CD4-positive, CD25-positive, alpha-beta regulatory T cell (primary cell): ENCODE results near the gene DENND6B. TPM values are rescaled to one million over a fixed set of nuclear protein-coding genes. Genes with fewer than 3 reads are reported as not detected.
"Not testable (repeated sequence)": the region's sequence is repeated elsewhere in the genome, so short reads cannot be mapped to it uniquely, and the experiment has no call there.

Experiments used
- ATAC-seq, 2 donors: fragments of 150-1000 bp; cut with Tn5 transposase; one replicate each; pipeline ENCODE4 v1.10.0; 2021; ENCODE audit warnings: low read depth in 2 of 2, moderate number of reproducible peaks in 2 of 2, moderate library complexity in 1 of 2
- DNase-seq, 3 donors: peaks; one replicate each; pipeline versions ENCODE4 v3.0.0 to v3.0.0-alpha.2; 2012 to 2022; ENCODE audit warnings: mixed read lengths in 1 of 3
- H3K27ac ChIP-seq: one replicate; pipeline ENCODE4 v1.7.0; 2013; ENCODE audit warnings: mild to moderate bottlenecking, low read length; ENCODE audit not compliant: insufficient read depth, poor library complexity, severe bottlenecking
- H3K27me3 ChIP-seq: one replicate; pipeline ENCODE4 v1.7.0; 2013; ENCODE audit warnings: low read length; ENCODE audit not compliant: control insufficient read depth, insufficient read depth
- H3K36me3 ChIP-seq: one replicate; pipeline ENCODE4 v1.7.0; 2013; ENCODE audit warnings: mild to moderate bottlenecking, low read length, moderate library complexity; ENCODE audit not compliant: control insufficient read depth, insufficient read depth
- H3K4me1 ChIP-seq: 2 replicates; pipeline ENCODE4 v1.7.0; 2013; ENCODE audit warnings: mild to moderate bottlenecking, low read length; ENCODE audit not compliant: insufficient read depth, control insufficient read depth, poor library complexity, severe bottlenecking
- H3K4me3 ChIP-seq: one replicate; pipeline ENCODE4 v1.7.0; 2013; ENCODE audit warnings: low read depth, mild to moderate bottlenecking, low read length, moderate library complexity
- H3K9me3 ChIP-seq, 2 experiments: 1 replicate in 1 of 2; 2 replicates in 1 of 2; pipeline ENCODE4 v1.7.0; 2013; ENCODE audit warnings: low read length in 2 of 2, mild to moderate bottlenecking in 1 of 2, moderate library complexity in 1 of 2; ENCODE audit not compliant: control insufficient read depth in 2 of 2
- H3K27ac Mint-ChIP-seq, 3 donors: one replicate each; pipeline ENCODE4 v1.8.0; 2020 to 2022; ENCODE audit warnings: mild to moderate bottlenecking in 3 of 3, mixed read lengths in 3 of 3, moderate library complexity in 2 of 3
- H3K27me3 Mint-ChIP-seq: one replicate; pipeline ENCODE4 v1.8.0; 2022; ENCODE audit warnings: mild to moderate bottlenecking, mixed read lengths
- H3K36me3 Mint-ChIP-seq: one replicate; pipeline ENCODE4 v1.8.0; 2020; ENCODE audit warnings: mixed read lengths
- H3K4me1 Mint-ChIP-seq, 4 donors: one replicate each; pipeline ENCODE4 v1.8.0; 2020 to 2022; ENCODE audit warnings: mixed read lengths in 4 of 4, mild to moderate bottlenecking in 1 of 4
- H3K4me3 Mint-ChIP-seq, 4 donors: one replicate each; pipeline ENCODE4 v1.8.0; 2020 to 2022; ENCODE audit warnings: mild to moderate bottlenecking in 4 of 4, mixed read lengths in 4 of 4, moderate library complexity in 3 of 4
- H3K9me3 Mint-ChIP-seq, 7 donors: one replicate each; pipeline ENCODE4 v1.8.0; 2020 to 2022; ENCODE audit warnings: mixed read lengths in 7 of 7, mild to moderate bottlenecking in 3 of 7, moderate library complexity in 2 of 7
- polyA plus RNA-seq, 4 donors: library from polyadenylated mRNA; unstranded; fragments of 300-500 nt; fragmentation: Illumina TruSeq; gene quantifications; one replicate each; pipeline ENCODE4 v1.2.3, GENCODE V29; 2021
- total RNA-seq: library from RNA; stranded (reverse); gene quantifications from one replicate; pipeline ENCODE4 v1.2.3, GENCODE V29; 2022

Gene DENND6B
- total and polyA plus RNA-seq, 5 donors from 2014 or later = 0.48 to 2.1 (median 0.56) TPM

DNA sequence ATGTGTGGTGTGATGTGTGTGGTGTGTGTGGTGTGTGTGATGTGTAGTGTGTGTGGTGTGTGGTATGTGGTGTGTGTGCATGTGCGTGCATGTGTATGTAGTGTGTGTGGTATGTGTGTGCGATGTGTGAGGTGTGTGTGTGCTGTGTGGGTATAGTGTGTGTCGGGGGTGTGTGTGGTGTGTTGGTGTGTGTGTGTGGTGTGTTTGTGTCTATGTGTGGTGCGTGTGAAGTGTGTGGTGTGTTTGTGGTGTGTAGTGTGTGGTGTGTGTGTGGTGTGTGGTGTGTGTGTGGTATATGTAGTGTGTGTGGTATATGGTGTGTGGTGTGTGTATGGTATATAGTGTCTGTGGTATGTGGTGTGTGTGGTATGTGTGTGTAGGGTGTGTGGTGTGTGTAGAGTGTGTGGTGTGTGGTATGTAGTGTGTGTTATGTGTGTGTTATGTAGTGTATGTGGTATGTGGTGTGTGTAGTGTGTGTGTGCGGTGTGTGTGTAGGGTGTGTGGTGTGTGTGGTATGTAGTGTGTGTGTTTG, 11.3 kb upstream of the DENND6B start:
- Mint-ChIP-seq H3K36me3 (no peaks in the 10 kb centered on the region), H3K27me3 (no peaks in the 10 kb centered on the region), H3K9me3 (no peaks in the 10 kb centered on the region), H3K4me1 (peaks cover 0 to 12% (median 7%) of the 10 kb centered on the region in 4 donors), H3K27ac (no peak overlapping the region), H3K4me3 (no peak overlapping the region)
- Histone ChIP-seq H3K36me3 (peaks cover 2% of the 10 kb centered on the region), H3K4me1 (peaks cover 14% of the 10 kb centered on the region), H3K9me3 (no peaks in the 10 kb centered on the region), H3K4me3 (no peak overlapping the region), H3K27me3 (no peaks in the 10 kb centered on the region), H3K27ac (no peak overlapping the region)
- no peak for DNase-seq
- ATAC-seq = no peak

DNA sequence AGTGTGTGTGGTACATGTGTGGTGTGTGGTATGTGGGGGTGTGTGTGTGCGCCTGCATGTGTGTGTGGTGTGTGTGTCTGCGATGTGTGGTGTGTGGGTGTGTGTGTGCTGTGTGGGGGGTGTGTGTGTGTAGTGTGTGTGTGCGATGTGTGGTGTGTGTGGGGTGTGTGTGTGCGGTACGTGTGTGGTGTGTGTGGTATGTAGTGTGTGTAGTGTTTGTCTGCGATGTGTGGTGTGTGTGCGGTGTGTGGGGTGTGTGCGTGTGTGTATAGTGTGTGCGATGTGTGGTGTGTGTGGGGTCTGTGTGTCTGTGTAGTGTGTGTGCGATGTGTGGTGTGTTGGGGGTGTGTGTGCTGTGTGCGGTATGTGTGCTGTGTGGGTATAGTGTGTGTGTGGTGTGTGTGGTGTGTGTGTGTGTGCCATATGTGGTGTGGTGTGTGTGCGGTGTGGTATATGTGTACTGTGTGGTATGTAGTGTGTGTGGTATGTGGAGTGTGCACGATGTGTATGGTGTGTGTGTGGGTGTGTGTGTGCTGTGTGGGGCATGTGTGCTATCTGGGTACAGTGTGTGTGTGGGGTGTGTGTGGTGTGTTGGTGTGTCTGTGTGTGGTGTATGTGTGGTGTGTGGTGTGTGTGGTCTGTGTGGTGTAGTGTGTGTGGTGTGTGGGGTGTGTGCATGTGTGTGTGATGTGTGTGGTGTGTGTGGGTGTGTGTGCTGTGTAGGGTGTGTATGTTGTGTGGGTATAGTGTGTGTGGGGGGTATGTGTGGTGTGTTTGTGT, 10.6 kb upstream of the DENND6B start:
- Histone ChIP-seq H3K27me3 (no peaks in the 10 kb centered on the region), H3K4me1 (peaks cover 8% of the 10 kb centered on the region), H3K27ac (no peak overlapping the region), H3K9me3 (no peaks in the 10 kb centered on the region), H3K4me3 (no peak overlapping the region), H3K36me3 (peaks cover 2% of the 10 kb centered on the region)
- Mint-ChIP-seq H3K27ac (no peak overlapping the region), H3K36me3 (no peaks in the 10 kb centered on the region), H3K4me1 (peaks cover 0 to 11% (median 5%) of the 10 kb centered on the region in 4 donors), H3K27me3 (no peaks in the 10 kb centered on the region), H3K9me3 (no peaks in the 10 kb centered on the region), H3K4me3 (no peak overlapping the region)
- DNase-seq = no peak
- no peak for ATAC-seq

DNA sequence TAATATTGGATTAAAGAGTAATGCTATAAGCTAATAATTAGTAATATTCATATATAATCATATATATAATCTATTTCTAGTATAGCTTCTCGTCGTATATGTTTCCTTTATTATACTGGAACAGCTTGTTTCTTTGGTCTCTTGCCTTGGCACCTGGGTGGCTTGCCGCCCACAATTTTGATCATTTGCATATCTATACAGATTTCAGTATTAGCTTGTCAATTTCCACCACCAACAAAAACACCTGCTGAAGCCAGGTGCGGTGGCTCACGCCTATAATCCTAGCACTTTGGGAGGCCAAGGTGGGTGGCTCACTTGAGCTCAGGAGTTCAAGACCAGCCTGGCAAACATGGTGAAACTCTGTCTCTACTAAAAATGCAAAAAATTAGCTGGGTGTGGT, 7.6 kb upstream of the DENND6B start:
- not testable (repeated sequence) for H3K36me3 ChIP-seq, ATAC-seq, H3K27me3 Mint-ChIP-seq, H3K27ac Mint-ChIP-seq, H3K9me3 Mint-ChIP-seq, H3K36me3 Mint-ChIP-seq, H3K9me3 ChIP-seq, H3K4me3 ChIP-seq, H3K4me1 Mint-ChIP-seq, H3K27ac ChIP-seq, H3K4me1 ChIP-seq, H3K4me3 Mint-ChIP-seq, H3K27me3 ChIP-seq, DNase-seq

DNA sequence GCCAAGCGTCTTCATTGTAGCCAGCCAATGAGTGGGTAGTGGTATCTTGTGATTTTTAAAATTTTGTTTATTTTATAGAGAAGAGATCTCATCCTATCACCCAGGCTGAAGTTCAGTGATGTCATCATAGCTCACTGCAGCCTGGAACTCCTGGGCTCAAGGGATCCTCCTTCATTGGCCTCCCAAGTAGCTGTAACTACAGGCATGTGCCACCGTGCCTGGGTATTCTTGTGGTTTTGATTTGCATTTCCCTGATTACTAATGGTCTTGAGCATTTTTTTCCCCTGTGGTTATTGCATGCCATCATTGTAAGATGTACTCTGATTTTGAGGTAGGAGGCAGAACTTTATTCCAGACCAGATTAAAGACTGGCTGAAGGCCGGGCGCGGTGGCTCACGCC, 2.4 kb upstream of the DENND6B start:
- Histone ChIP-seq H3K27me3 (no peaks in the 10 kb centered on the region), H3K4me3 (no peak overlapping the region), H3K36me3 (no peaks in the 10 kb centered on the region), H3K27ac (no peak overlapping the region), H3K9me3 (no peaks in the 10 kb centered on the region), H3K4me1 (peaks cover 13% of the 10 kb centered on the region)
- peaks cover 0 to 10% (median 5%) of the 10 kb centered on the region in 4 donors for H3K4me1 Mint-ChIP-seq
- H3K27ac Mint-ChIP-seq = no peak overlapping the region
- peaks cover 13% of the 10 kb centered on the region for H3K27me3 Mint-ChIP-seq
- DNase-seq (no peak), ATAC-seq (no peak)
- no peaks in the 10 kb centered on the region for H3K36me3 Mint-ChIP-seq
- H3K4me3 Mint-ChIP-seq = peak overlapping the region in 2 of 4 donors; percentile 23 to 30
- H3K9me3 Mint-ChIP-seq = no peaks in the 10 kb centered on the region

DNA sequence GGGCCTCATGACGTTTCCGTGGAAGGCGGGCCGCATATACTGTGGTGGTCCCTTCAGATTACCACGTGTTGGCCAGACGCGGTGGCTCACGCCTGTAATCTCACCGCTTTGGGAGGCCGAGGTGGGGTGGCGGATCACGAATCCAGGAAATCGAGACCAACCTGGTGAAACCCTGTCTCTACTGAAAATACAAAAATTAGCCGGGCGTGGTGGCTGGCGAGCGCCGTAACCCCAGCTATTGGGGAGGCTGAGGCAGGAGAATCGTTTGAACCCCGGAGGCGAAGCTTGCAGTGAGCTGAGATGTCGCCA, 853 bp upstream of the DENND6B start:
- Histone ChIP-seq H3K27me3 (no peaks in the 10 kb centered on the region), H3K27ac (no peak overlapping the region), H3K9me3 (no peaks in the 10 kb centered on the region), H3K4me3 (no peak overlapping the region), H3K36me3 (no peaks in the 10 kb centered on the region), H3K4me1 (peaks cover 13% of the 10 kb centered on the region)
- peaks cover 0 to 10% (median 5%) of the 10 kb centered on the region in 4 donors for H3K4me1 Mint-ChIP-seq
- H3K36me3 Mint-ChIP-seq = no peaks in the 10 kb centered on the region
- H3K4me3 Mint-ChIP-seq = peak overlapping the region; percentile 80 to 92 (median 86)
- ATAC-seq (no peak), DNase-seq (no peak)
- H3K9me3 Mint-ChIP-seq = no peaks in the 10 kb centered on the region
- peaks cover 16% of the 10 kb centered on the region for H3K27me3 Mint-ChIP-seq
- peak overlapping the region in 2 of 3 donors; percentile 38 to 42 for H3K27ac Mint-ChIP-seq

DNA sequence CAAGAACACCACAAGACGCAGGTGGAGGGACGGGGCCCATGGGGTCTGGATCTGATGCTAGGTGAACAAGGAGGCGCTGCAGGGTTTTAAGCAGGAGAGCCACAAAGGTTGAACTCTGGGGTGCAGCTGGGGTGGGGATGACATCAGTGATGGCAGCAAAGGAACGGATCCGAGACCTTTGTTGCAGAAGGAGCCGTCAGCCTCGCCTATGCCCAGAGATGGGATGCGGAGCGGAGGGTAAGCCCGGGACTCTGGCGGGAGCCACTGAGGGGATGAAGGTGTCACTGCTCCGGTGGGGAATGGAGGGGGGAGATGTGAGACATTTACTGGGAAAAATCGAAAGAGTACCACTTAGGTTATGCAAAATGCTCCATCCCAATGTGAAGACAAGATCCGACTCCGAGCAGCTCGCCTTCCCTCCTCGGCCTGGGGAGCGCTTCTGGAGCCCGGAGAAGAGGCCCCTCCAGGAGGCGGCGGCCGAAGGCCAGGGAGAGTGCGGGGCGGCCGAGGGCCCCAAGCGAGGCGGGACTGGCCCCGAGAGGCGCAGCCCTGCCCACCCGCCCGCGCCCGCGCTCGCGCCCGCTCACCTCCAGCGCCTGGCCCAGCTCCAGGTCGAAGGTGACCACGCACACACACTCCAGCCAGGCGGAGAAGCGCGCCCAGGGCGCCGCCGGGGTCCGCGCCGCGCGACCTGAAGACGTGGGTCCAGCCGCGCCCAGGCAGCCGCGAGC, 422 bp downstream of the DENND6B start:
- ATAC-seq (peak in 1 of 2 donors; percentile 10), DNase-seq (no peak)
- no peaks in the 10 kb centered on the region for H3K27me3 ChIP-seq
- H3K4me1 Mint-ChIP-seq = peaks cover 0 to 10% (median 5%) of the 10 kb centered on the region in 4 donors
- no peaks in the 10 kb centered on the region for H3K36me3 Mint-ChIP-seq
- peak overlapping the region in 2 of 3 donors; percentile 51 to 68 for H3K27ac Mint-ChIP-seq
- no peak overlapping the region for H3K4me3 ChIP-seq
- H3K36me3 ChIP-seq = no peaks in the 10 kb centered on the region
- no peaks in the 10 kb centered on the region for H3K9me3 Mint-ChIP-seq
- H3K9me3 ChIP-seq = no peaks in the 10 kb centered on the region
- peaks cover 13% of the 10 kb centered on the region for H3K4me1 ChIP-seq
- H3K27me3 Mint-ChIP-seq = peaks cover 16% of the 10 kb centered on the region
- H3K4me3 Mint-ChIP-seq = peak overlapping the region; percentile 80 to 95 (median 87)
- H3K27ac ChIP-seq = no peak overlapping the region

DNA sequence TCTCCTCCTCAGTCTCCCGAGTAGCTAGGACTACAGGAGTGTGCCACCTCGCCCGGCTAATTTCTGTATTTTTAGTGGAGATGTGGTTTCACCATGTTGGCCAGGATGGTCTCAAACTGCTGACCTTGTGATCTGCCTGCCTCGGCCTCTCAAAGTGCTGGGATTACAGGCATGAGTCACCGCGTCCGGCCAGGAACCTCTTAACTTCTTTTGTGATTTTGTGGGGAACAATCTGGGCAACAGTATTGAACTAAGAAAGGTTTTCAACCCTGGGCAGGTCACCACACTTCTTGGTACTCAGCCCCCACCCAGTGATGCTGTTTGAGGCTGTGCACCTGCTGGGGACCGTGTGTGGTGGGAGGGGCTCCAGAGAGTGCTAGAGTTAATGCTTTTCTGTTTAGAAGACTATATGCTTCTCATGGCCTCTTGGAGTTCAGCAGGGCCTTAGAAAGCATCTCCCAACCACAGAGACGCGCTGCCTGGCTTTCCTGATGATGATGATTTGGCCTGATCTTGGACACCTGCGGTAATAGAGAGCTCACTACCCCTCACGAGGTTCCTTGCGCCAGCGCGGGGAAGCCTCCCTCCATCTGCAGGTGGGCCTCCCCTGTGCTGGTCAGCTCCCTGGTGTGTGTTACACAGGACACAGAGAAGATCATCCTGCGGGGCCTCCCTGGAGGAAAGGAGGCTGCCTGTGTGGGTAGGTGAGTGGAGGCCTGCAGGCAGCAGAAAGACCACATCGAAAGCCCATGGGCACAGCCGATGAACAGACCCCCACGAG, 1.2 kb downstream of the DENND6B start:
- H3K9me3 Mint-ChIP-seq = no peaks in the 10 kb centered on the region
- no peaks in the 10 kb centered on the region for H3K9me3 ChIP-seq
- no peaks in the 10 kb centered on the region for H3K36me3 Mint-ChIP-seq
- peaks cover 13% of the 10 kb centered on the region for H3K4me1 ChIP-seq
- peak overlapping the region; percentile 80 to 95 (median 87) for H3K4me3 Mint-ChIP-seq
- no peak overlapping the region for H3K4me3 ChIP-seq
- ATAC-seq (no peak), DNase-seq (no peak)
- peaks cover 16% of the 10 kb centered on the region for H3K27me3 Mint-ChIP-seq
- H3K4me1 Mint-ChIP-seq = peaks cover 0 to 10% (median 5%) of the 10 kb centered on the region in 4 donors
- no peak overlapping the region for H3K27ac ChIP-seq
- H3K27ac Mint-ChIP-seq = peak overlapping the region; percentile 38 to 68 (median 51)
- no peaks in the 10 kb centered on the region for H3K36me3 ChIP-seq
- no peaks in the 10 kb centered on the region for H3K27me3 ChIP-seq
